Uterus (tissue), 2 donors: Measurements from ENCODE around the gene SEMA3D.

ENCODE experiments used
- CTCF ChIP-seq, 4 experiments: fragments of 200-600 bp in 2 of 4; fragments of 450-650 bp in 2 of 4; sonication (generic) in 2 of 4; IDR thresholded peaks; one replicate each; pipeline ENCODE4 v1.5.1; 2016 to 2019; ENCODE audit warnings: antibody characterized with exemption in 4 of 4, mild to moderate bottlenecking in 2 of 4, moderate library complexity in 1 of 4
- POLR2A ChIP-seq, 2 donors: fragments of 450-650 bp; IDR thresholded peaks; one replicate each; pipeline ENCODE4 v1.6.1; 2016; ENCODE audit warnings: antibody characterized with exemption in 2 of 2, mild to moderate bottlenecking in 1 of 2, moderate library complexity in 1 of 2

- TF ChIP-seq CTCF (IDR thresholded peaks at IDR 0.05): no peak
- TF ChIP-seq POLR2A (IDR thresholded peaks at IDR 0.05): no peak
These were observed 96.7 kb downstream of the SEMA3D start for GRCh38 chr7:85090143-85090542.
